Measurements from ENCODE around the gene MMEL1.

MMEL1 gene

DNA sequence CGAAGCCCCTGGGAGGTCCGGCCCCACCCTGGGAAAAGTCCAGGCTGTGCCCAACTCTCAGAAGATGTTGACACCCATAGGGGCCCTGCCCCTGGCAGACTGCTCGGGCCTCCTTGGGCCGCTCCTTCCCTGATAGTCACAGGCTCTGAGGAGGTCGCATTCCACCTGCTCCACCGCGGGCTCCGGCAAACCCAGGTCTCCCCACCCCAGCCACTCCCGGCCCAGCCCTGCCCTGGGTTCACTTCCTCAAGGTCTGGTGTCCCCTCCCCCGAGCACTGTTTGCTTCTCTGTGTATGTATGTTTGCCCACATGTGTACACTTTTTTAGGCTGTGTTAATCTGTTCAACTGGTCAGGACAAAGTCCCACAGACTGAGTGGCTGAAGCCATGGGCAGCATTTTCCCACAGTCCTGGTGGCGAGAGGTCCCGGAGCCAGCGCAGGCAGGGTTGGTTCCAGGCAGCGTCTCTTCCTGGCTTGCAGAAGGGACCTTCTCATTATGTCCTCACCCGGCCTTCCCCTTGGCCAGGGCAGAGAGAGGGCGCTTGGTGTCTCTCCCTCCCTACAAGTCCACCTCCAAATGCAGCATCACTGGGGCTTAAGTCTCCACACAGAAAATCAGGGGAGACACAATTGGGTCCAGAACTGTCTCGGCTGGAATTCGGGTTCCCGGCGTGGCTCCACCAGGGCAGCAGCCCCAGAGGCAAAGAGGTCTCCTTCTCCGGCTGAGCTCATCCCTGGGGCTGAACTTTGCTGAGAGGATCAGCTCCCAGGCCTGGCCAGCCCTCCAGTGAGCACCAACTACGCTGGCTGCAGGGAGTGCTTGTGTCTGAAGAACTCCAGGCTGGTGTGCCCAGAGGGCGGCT is 56.8 kb downstream of the MMEL1 start:
- Histone ChIP-seq H3K9me2 (replicated peaks; ENCODE audit: insufficient read depth, low read length) (no peaks in the 10 kb centered on the region), H3K9ac (ENCODE audit: low read length) (no peak overlapping the region), H3K36me3 (replicated peaks; ENCODE audit: insufficient read depth, low read length) (no peaks in the 10 kb centered on the region), H4K20me1 (ENCODE audit: insufficient read depth, low read length) (no peaks in the 10 kb centered on the region), H2AFZ (ENCODE audit: low read length) (no peak overlapping the region), H3K27me3 (replicated peaks; ENCODE audit: insufficient read depth, low read length) (peaks cover 78% of the 10 kb centered on the region), H3K79me2 (ENCODE audit: low read length) (no peaks in the 10 kb centered on the region), H3K9me3 (replicated peaks; ENCODE audit: insufficient read depth, low read length) (no peaks in the 10 kb centered on the region), H3K4me2 (ENCODE audit: low read depth, low read length) (no peak overlapping the region), H3K27ac (ENCODE audit: low read length) (no peak overlapping the region), H3F3A (ENCODE audit: insufficient read depth, low read length) (0 out of 2 replicates have a peak, but pooled peaks cover 4% of the 10 kb centered on the region), H3K4me3 (ENCODE audit: low read length) (no peak overlapping the region), H3K4me1 (ENCODE audit: low read length) (peaks cover 8% of the 10 kb centered on the region; the same call in 1 of the 2 replicates)
- DNase-seq, result no peak
- TF ChIP-seq, protein P1, sequence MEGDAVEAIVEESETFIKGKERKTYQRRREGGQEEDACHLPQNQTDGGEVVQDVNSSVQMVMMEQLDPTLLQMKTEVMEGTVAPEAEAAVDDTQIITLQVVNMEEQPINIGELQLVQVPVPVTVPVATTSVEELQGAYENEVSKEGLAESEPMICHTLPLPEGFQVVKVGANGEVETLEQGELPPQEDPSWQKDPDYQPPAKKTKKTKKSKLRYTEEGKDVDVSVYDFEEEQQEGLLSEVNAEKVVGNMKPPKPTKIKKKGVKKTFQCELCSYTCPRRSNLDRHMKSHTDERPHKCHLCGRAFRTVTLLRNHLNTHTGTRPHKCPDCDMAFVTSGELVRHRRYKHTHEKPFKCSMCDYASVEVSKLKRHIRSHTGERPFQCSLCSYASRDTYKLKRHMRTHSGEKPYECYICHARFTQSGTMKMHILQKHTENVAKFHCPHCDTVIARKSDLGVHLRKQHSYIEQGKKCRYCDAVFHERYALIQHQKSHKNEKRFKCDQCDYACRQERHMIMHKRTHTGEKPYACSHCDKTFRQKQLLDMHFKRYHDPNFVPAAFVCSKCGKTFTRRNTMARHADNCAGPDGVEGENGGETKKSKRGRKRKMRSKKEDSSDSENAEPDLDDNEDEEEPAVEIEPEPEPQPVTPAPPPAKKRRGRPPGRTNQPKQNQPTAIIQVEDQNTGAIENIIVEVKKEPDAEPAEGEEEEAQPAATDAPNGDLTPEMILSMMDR (IDR thresholded peaks at IDR 0.05; ENCODE audit: low read length), result no peak
- TF ChIP-seq EZH2 (optimal IDR thresholded peaks at IDR 0.05; ENCODE audit: low read depth, low read length) (no peak), EZH2phosphoT487 (IDR thresholded peaks at IDR 0.05; ENCODE audit: low read length) (no peak)

DNA sequence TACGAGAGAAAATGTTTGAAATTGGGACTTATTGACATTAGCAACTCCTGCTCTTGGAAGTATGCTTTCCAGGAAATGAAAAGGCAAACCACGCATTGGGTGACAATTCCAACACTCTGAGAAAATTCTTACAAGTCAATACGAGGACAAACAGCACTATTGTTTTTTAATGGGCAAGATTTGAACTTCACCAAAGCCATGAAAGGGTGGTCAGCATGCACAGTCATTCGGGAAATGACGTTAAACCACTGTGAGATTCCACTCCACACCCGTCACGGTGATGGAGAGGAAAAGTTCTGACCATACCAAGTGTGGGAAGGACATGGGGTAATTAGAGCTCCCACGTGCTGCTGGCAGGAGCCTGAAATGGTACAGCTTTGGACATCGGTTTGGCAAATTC is 58.5 kb downstream of the MMEL1 start:
- Histone ChIP-seq H3K27me3 (replicated peaks; ENCODE audit: insufficient read depth, low read length) (peaks cover 78% of the 10 kb centered on the region), H3K4me2 (ENCODE audit: low read depth, low read length) (no peak overlapping the region), H3K36me3 (replicated peaks; ENCODE audit: insufficient read depth, low read length) (no peaks in the 10 kb centered on the region), H3K4me3 (ENCODE audit: low read length) (no peak overlapping the region), H3K9me3 (replicated peaks; ENCODE audit: insufficient read depth, low read length) (no peaks in the 10 kb centered on the region), H3K9ac (ENCODE audit: low read length) (no peak overlapping the region), H3F3A (ENCODE audit: insufficient read depth, low read length) (0 out of 2 replicates have a peak, but pooled peaks cover 4% of the 10 kb centered on the region), H3K27ac (ENCODE audit: low read length) (no peak overlapping the region), H3K79me2 (ENCODE audit: low read length) (no peaks in the 10 kb centered on the region), H4K20me1 (ENCODE audit: insufficient read depth, low read length) (no peaks in the 10 kb centered on the region), H2AFZ (ENCODE audit: low read length) (no peak overlapping the region), H3K9me2 (replicated peaks; ENCODE audit: insufficient read depth, low read length) (no peaks in the 10 kb centered on the region), H3K4me1 (ENCODE audit: low read length) (peaks cover 8% of the 10 kb centered on the region; the same call in 1 of the 2 replicates)
- TF ChIP-seq EZH2 (optimal IDR thresholded peaks at IDR 0.05; ENCODE audit: low read depth, low read length) (no peak), EZH2phosphoT487 (IDR thresholded peaks at IDR 0.05; ENCODE audit: low read length) (no peak)
- TF ChIP-seq, protein P1 (IDR thresholded peaks at IDR 0.05; ENCODE audit: low read length), result no peak
- DNase-seq, result no peak

DNA sequence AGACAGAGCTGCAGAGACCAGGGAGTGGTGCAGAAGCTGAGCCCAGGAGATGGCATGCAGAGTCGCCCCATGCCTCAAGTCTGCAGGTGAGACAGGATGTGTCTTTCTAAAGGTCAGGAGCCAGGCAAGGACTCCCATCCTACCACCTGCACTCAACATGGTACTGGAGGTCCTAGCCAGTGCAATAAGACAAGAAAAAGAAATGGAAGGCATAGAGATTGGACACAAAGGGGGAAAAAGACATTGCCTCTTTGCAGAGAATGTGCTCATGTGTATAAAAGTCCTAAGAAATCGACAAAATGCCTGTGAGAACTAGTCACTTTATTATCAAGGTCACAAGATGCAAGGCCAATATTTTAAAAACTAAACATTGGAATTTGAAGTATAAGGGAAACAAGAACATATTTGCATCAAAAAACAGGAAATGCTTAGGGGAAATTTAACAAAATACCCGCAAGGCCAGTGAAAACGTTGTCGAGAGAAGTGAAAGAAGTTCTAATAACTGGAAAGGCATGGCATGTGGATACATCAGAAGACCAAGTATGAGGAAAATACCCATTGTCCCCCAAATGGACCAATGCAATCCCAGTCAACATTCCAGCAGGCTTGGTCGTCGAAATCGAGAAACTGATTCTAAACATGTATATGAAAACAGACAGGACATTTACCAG is 59.4 kb downstream of the MMEL1 start:
- Histone ChIP-seq H3K27me3 (replicated peaks; ENCODE audit: insufficient read depth, low read length) (peaks cover 76% of the 10 kb centered on the region), H3K4me2 (ENCODE audit: low read depth, low read length) (no peak overlapping the region), H4K20me1 (ENCODE audit: insufficient read depth, low read length) (no peaks in the 10 kb centered on the region), H3F3A (ENCODE audit: insufficient read depth, low read length) (no peaks in the 10 kb centered on the region), H3K9ac (ENCODE audit: low read length) (no peak overlapping the region), H3K4me3 (ENCODE audit: low read length) (no peak overlapping the region), H3K9me2 (replicated peaks; ENCODE audit: insufficient read depth, low read length) (no peaks in the 10 kb centered on the region), H3K36me3 (replicated peaks; ENCODE audit: insufficient read depth, low read length) (no peaks in the 10 kb centered on the region), H3K9me3 (replicated peaks; ENCODE audit: insufficient read depth, low read length) (no peaks in the 10 kb centered on the region), H3K79me2 (ENCODE audit: low read length) (no peaks in the 10 kb centered on the region), H3K27ac (ENCODE audit: low read length) (no peak overlapping the region), H3K4me1 (ENCODE audit: low read length) (peaks cover 4% of the 10 kb centered on the region; the same call in 1 of the 2 replicates), H2AFZ (ENCODE audit: low read length) (no peak overlapping the region)
- TF ChIP-seq, protein P1 (IDR thresholded peaks at IDR 0.05; ENCODE audit: low read length), result no peak
- TF ChIP-seq EZH2phosphoT487 (IDR thresholded peaks at IDR 0.05; ENCODE audit: low read length) (no peak), EZH2 (optimal IDR thresholded peaks at IDR 0.05; ENCODE audit: low read depth, low read length) (no peak)
- DNase-seq, result no peak
